GM19025 (cell line): Measurements from ENCODE around the gene PAPOLA.
"Not testable (repeated sequence)": the region's sequence is repeated elsewhere in the genome, so short reads cannot be mapped to it uniquely, and the experiment has no call there.

Experiments used
- ATAC-seq: cut with Tn5 transposase; IDR thresholded peaks from one replicate; pipeline ENCODE4 v1.9.1; 2021; ENCODE audit warnings: mild to moderate bottlenecking, low read depth, moderate library complexity; ENCODE audit not compliant: unreplicated experiment

PAPOLA gene

DNA sequence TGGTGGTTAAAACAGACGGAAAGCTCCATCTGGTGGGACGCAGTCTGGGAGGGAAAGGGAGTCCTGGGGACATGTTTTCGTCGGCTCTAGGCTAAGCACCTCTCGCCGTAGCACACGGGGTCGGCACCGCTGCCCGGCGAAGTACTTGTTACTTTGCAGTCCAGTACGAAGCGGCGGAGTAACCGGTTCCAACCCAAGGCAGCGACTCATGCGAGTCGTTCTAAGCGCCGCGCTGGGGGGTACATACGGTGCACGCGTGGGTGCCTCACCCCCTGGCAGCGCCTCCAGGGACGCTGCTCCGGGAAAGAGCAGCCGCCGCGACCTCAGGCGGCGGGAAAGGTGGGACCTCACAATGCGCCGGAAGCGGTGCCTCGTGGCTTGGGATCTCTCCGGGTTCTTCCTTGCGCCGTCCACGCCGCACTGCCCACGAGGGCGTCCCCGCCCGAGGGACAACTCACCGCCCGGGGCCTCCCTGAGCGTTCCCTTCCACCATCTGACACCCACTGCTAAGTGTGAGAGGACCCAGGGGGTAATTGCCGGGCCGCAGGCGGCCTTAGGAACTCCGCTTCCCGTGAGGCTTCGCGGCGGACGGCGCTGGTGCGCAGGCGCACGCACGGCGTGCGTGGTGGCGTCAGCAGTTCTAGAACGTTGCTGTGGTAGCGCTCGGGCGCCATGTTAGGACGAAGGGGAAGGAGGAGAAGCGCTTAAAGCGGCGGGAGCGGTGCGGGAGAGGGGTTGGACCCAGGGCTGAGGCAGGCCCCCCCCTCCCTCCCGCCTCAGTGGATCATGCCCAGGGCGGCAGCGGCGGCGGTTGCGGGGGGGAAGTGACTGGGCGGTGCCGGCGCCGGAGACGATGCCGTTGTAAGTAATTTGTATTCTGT, at the start of gene PAPOLA:
TSS of gene PAPOLA (plus strand) at position 643 of the 881 bp plus-strand sequence. CDS start at position 854, 211 bp downstream.
- ATAC-seq = peak; percentile 76

- no peak for ATAC-seq
Measured at GRCh38 chr14:96452684-96453083, 49.5 kb upstream of the PAPOLA start.

GRCh38 chr14:96455588-96455987, 46.6 kb upstream of the PAPOLA start:
- no peak for ATAC-seq

GRCh38 chr14:96459851-96460250, 42.3 kb upstream of the PAPOLA start:
- no peak for ATAC-seq

GRCh38 chr14:96461950-96462798, 40.0 kb upstream of the PAPOLA start:
- ATAC-seq = no peak

GRCh38 chr14:96464136-96464535, 38.0 kb upstream of the PAPOLA start:
- ATAC-seq = no peak

DNA sequence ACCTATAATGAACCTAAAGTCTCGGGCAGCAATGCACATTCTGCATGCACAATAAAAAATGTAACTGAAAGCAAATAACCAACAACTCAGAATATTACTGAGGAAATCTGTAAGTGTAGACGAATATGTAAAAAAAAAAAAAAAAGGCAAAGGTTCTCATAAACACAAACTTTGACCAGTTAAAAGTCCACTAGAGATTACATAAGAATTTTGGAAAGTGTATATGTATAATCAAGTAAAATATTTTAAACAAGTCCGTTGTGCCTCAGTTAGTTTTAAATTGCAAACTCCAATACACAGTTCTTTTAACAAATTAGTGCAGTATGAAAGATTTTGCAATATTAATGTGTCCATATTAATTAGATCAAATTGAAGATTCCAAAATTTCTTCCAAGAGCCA, 35.3 kb upstream of the PAPOLA start:
- ATAC-seq = no peak

- ATAC-seq = no peak
Measured at GRCh38 chr14:96470331-96470730, 31.9 kb upstream of the PAPOLA start.

- not testable (repeated sequence) for ATAC-seq
Measured at GRCh38 chr14:96470967-96471366, 31.2 kb upstream of the PAPOLA start.

DNA sequence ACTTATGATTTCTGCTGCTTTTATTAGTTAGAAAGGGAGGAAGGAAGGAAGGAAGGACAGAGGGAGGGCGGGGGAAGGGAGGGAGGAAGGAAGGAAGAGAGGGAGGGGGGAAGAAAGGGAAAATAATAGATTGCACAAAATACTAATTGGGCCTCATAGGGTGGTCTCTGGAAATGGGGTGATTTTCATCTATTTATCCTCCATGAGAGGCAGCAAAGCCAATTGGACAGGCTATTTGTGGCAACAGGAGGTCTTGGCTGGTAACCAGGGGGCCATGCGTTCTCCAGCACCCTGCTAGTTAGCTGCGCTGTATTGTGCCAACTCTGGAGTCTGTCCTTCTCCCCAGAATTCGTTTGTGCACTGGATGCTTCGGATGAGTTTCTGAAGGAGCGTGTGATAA, 24.1 kb upstream of the PAPOLA start:
- ATAC-seq = no peak

- ATAC-seq = no peak
Measured at GRCh38 chr14:96479435-96480146, 22.6 kb upstream of the PAPOLA start.

- no peak for ATAC-seq
Measured at GRCh38 chr14:96481731-96482314, 20.4 kb upstream of the PAPOLA start.

DNA sequence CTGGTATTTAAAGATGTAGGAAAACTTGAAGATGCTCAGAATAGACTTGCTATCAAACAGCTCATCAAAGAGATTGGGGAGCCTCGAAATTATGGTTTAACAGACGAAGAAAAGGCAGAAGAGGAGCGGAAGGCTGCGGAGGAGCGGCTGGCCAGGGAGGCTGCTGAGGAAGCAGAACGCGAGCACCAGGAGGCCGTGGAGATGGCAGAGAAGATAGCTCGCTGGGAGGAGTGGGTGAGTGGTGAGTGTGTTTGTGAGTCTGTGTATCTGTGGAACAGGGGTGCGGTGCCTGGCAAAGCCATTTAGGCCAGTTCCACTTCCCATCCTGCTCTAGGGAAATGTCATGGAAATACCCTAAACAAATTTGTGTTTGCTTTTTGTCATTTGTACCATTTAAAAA, 19.2 kb upstream of the PAPOLA start:
- ATAC-seq = no peak

GRCh38 chr14:96484399-96484798, 17.8 kb upstream of the PAPOLA start:
- no peak for ATAC-seq

DNA sequence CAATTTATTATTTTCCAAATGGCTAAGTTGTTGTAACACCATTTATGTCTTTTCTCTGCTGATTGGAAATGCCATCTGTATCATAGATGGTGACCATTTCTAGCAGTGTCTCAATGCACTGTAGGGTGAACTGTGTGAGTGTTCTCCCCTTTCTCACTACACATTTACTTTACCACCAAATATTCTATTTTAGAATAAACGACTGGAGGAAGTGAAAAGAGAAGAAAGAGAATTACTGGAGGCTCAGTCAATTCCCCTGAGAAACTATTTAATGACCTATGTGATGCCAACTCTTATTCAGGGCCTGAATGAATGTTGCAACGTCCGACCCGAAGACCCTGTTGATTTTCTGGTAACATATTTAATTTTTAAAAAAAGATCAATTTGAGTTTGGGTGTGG, 15.5 kb upstream of the PAPOLA start:
- no peak for ATAC-seq

- ATAC-seq = no peak
Measured at GRCh38 chr14:96489327-96489726, 12.9 kb upstream of the PAPOLA start.

- ATAC-seq = no peak
Measured at GRCh38 chr14:96493178-96493577, 9.0 kb upstream of the PAPOLA start.

- no peak for ATAC-seq
Measured at GRCh38 chr14:96494331-96494730, 7.9 kb upstream of the PAPOLA start.

GRCh38 chr14:96497087-96497486, 5.1 kb upstream of the PAPOLA start:
- no peak for ATAC-seq

- ATAC-seq = no peak
Measured at GRCh38 chr14:96497586-96497985, 4.6 kb upstream of the PAPOLA start.
